ENCODE data around the gene MPPED1.

- TF ChIP-seq CTCF (conservative IDR thresholded peaks at IDR 0.05 in 1 of 2, IDR thresholded peaks at IDR 0.05 in 1 of 2; ENCODE audit: extremely low read depth in 1 of 2, insufficient read depth in 1 of 2, low read depth in 1 of 2, low read length in 2 of 2) (no peak), EZH2 (IDR thresholded peaks at IDR 0.05; ENCODE audit: borderline replicate concordance, low read length) (no peak)
Observed at GRCh38 chr22:43526946-43527345, 115.1 kb downstream of the MPPED1 start.

Data from mammary epithelial cell (primary cell).